IPS-NIHi7 (cell line): ENCODE results near the gene RELL1.
A peak's percentile ranks its signal among the peaks of the same experiment; 100 is the strongest.

ENCODE experiments used
- DNase-seq: peaks from one replicate; pipeline ENCODE4 v3.0.0; 2012; ENCODE audit warnings: mixed read lengths; ENCODE audit errors: extremely low spot score

Gene RELL1

DNA sequence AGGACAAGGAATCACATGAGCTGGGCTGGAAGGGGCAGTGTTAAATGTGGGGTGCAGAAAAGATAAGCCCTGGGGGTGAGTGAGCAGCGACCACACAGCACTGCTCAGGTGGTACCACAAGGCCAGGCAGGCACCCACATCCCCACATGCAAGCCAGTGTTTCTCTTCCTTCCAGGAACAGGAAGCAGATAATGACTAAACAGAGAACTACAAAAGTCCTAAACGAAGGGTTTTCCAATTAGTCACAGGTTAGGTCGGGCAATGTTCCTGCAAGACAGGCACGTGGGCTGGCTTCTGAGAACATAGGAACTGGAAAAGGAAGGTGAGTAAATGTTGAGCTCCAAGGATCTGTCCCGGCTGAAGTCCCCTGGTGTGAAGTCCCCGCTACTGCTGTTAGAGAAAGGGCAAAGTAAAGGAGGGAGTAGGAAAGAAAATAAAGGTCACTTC is 19.5 kb downstream of the RELL1 start:
- peak; percentile 24 for DNase-seq

DNA sequence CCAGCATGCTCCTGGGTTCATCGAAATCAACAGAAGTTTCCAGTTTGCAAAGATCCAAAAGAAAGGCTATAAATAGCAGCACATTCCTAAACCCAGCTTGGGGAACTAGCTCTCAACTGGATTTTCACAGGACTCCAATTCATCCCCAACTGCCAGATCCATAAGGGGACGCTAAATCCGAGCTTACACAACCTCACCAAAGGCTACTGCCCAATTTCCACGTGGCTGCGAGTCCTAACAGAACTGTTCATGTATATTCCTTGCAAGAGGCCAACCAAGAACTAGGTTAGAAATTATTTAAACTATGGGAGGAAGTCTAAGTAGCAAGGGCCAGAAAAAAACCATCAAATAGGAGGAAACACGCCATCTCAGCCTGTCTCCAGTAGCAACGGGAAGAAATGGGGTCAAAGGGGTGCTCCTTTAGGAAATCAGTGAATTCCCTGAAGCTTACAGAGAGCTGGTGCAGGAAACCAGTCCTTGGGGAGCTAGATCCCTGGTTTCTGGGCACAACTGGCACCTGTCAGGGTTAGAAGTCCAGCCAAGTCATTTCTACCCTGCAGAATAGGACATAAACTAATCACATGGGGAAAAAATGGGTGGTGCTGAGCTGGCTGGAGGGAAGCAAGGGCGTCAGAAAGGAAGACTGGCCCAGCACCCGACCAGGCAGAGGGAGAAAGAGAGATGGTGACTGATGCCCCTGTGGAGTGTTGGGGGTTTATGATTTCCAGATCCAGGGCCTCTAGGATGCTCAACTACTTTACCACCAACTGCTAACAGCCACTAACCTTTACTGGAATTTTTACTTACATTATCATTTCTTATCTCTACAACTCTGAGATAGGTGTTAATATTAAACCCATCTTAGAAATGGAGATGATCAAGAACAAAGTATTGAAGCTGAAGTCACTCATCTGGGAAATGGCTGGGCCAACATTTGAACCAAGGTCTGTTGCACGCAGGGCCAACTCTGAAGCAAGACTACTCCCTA is 20.5 kb downstream of the RELL1 start:
- no peak for DNase-seq

DNA sequence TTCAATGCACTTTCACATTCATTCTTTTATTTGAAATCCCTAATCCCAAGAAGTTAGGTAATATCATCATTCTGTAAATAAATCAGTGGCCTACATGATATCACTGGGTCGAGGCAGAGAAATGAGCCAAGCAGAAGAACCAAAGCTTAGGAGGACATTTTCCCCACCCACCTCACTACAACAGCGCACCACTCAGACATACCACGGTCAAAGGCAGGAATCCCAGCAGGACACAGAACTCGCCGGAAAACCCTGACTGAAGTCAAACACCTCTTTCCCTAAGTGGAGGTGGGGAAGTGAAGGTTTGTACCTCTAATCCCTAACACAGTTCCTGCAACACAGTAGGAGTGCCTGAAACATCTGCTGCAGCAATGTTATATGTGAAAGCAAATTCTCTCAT is 21.5 kb downstream of the RELL1 start:
- DNase-seq, result no peak

- DNase-seq, result no peak
Observed at GRCh38 chr4:37663552-37663951, 22.6 kb downstream of the RELL1 start.

GRCh38 chr4:37662861-37663390 is 23.2 kb downstream of the RELL1 start:
- no peak for DNase-seq

- DNase-seq, result no peak
Observed at GRCh38 chr4:37662251-37662650, 23.9 kb downstream of the RELL1 start.

DNA sequence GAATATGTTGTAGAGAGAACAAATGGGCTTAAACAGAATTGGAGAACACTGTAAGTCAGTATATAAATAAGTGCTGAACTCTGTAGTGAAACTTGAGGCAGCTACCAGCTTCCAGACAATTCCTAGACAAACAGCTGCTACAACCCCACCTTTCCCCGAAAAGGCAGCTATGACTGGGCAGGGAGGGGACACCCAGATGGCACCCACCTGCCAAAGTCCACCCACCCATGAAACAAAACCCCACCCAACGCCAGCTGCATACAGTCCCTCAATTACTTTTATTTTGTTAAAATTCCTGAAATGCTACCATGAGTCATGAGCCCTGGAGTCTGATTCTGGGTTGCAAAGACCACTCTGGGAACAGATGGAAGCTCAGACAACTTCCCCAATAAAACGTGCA is 24.4 kb downstream of the RELL1 start:
- no peak for DNase-seq

GRCh38 chr4:37659696-37660095 is 26.5 kb downstream of the RELL1 start:
- DNase-seq, result no peak

DNA sequence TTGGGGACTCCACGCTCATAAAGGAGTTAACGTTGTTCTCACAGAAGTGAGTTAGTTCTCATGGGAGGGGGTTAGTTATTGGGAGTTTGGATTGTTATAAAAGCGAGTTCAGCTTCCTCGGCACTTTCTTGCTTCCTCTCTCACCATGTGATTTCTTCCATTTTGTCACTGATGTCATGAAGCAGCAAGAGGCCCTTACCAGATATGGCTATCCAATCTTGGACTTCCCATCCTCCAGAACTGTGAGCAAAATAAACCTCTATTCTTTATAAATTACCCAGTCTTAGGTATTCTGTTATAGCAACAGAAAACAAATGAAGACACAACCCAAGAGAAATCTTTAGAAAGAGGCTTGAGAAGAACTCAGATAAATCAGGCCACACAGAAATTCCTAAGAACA is 29.5 kb downstream of the RELL1 start:
- DNase-seq, result no peak

DNA sequence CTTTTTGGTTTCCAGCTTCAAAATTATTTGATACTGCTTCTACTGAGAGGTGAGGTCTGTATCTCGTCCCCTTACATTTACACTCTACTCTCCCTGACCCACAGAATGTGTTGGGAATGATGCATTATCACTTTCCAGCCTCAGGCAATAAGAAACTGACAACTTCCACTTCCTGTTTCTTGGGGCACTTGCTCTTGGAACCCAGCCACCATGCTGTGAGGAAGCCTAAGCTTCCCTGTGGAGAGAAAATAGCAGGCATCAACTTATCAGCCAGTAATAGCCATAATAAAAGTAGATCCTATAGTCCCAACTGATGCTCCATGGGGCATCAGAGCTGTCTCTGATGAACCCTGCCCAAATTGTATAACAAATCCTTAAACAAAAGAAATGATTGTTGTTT is 32.6 kb downstream of the RELL1 start:
- no peak for DNase-seq

GRCh38 chr4:37652747-37653527 is 33.2 kb downstream of the RELL1 start:
- no peak for DNase-seq

GRCh38 chr4:37651781-37652377 is 34.3 kb downstream of the RELL1 start:
- no peak for DNase-seq

DNA sequence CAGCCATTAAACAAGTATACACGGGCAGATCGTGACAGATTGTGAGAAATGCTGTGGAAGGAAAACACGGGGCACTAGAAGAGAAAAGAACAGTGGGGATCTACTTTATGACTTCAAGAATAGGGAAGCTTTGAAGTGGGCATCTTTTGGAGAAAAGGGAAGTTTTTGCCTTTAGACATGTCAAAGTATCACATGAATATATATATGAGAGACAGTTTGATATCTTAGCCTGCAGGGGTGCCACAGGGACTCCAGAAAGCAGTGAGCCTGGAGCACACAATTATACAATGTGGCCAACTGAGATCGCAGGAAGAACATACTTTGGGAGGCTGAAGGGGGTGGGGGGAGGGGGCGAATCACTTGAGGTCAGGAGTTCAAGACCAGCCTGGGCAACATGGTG is 35.7 kb downstream of the RELL1 start:
- no peak for DNase-seq

DNA sequence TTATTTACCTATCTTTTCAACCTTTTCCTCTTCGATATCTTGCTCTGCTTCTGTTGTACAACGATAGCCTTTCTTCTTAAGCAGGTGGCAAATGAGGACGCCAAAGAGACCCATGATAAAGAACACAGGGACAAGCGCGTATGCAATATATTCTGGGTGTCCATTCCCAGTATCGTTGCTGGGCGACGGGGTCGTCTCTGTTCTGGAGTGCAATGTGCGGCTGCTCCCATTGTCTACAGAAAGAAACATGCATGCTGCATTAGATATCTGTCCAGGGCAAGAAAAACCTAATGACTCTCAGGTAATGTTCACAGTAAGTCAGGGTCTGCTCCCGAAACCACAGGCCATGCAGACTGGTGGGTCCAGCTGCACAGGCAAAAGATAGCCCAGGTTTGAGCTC is 36.9 kb downstream of the RELL1 start:
- no peak for DNase-seq

- peak; percentile 66 for DNase-seq
Observed at GRCh38 chr4:37648084-37648817, 37.9 kb downstream of the RELL1 start.

DNA sequence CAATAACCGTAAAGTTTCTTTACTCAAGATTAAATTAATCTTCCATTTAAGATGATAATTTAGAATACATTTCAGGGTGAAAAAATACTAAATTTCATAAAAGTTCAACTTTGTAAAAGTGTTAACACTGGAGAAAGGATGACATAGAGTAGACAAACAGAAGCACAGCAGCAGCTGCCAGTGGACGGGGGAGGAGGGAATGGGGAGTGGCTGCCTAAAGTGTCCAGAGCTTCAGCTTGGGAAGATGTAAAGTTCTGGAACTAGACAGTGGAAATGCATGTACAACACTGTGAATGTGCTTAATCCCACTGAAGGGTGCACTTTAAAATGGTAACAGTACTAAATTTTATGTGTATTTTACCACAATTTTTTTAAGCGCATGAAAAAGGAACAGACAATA is 39.9 kb downstream of the RELL1 start:
- no peak for DNase-seq

DNA sequence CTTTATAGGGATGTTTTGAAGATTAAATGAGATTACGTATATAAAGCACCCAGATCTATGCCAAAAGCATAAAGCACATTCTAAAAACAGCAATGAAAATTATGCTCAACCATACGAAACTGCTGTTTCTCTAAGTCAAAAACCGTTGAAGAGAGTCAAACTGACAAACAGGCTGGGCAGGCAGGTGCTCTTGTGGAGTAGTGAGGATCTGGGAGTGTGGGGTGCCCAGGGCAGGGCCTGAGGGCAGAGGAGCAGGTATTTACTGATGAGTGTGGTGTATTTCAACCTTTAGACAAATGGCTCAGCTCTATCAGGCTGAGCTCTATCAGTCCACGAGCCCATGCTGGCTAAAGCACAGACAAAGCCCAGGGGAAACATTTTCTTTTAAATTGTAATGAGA is 40.4 kb downstream of the RELL1 start:
- no peak for DNase-seq

- DNase-seq, result no peak
Observed at GRCh38 chr4:37644962-37645361, 41.2 kb downstream of the RELL1 start.

- no peak for DNase-seq
Observed at GRCh38 chr4:37641886-37642849, 44.0 kb downstream of the RELL1 start.

DNA sequence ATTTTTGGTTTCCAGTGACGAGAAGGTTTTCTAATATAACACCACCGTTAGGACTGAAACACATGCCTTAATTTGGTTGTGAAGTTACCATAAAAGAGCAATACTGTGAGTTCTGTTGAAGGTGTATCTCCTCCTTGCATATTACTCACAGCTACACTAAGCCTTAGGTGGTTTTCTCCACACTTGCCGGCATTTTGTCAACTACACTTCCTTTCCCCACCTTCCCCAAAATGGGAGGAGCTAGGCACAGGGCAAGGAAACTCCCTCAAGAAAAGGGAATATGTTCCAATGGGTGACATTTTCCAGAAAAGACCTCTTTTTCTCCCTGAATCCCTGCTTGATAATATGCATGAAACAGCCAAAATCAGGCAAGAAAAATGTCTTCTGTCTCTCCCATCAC is 44.8 kb downstream of the RELL1 start:
- DNase-seq, result no peak
